ENCODE results near the gene STAG1.
"Not testable (repeated sequence)": the region's sequence is repeated elsewhere in the genome, so short reads cannot be mapped to it uniquely, and the experiment has no call there.

Gene STAG1

GRCh38 chr3:136584728-136585127, 167.4 kb downstream of the STAG1 start:
- Mint-ChIP-seq H3K4me1 (no peaks in the 10 kb centered on the region), H3K36me3 (ENCODE audit: low read depth) (peaks cover 35% of the 10 kb centered on the region), H3K9me3 (no peaks in the 10 kb centered on the region), H3K27ac (no peak overlapping the region), H3K27me3 (ENCODE audit: low read depth) (no peaks in the 10 kb centered on the region), H3K4me3 (no peak overlapping the region)
- TF ChIP-seq CTCF (IDR thresholded peaks at IDR 0.05; ENCODE audit: unreplicated experiment in 3 of 3), result no peak

- Mint-ChIP-seq H3K4me3 (no peak overlapping the region), H3K27me3 (ENCODE audit: low read depth) (no peaks in the 10 kb centered on the region), H3K36me3 (ENCODE audit: low read depth) (peaks cover 40% of the 10 kb centered on the region), H3K9me3 (no peaks in the 10 kb centered on the region), H3K27ac (no peak overlapping the region), H3K4me1 (no peaks in the 10 kb centered on the region)
- no peak for TF ChIP-seq CTCF (IDR thresholded peaks at IDR 0.05; ENCODE audit: unreplicated experiment in 3 of 3)
These were observed 168.4 kb downstream of the STAG1 start for GRCh38 chr3:136583823-136584222.

GRCh38 chr3:136577791-136578190, 174.4 kb downstream of the STAG1 start:
- no peak for TF ChIP-seq CTCF (IDR thresholded peaks at IDR 0.05; ENCODE audit: unreplicated experiment in 3 of 3)
- H3K4me3 Mint-ChIP-seq, result no peak overlapping the region
- H3K27me3 Mint-ChIP-seq (ENCODE audit: low read depth), result no peaks in the 10 kb centered on the region
- no peaks in the 10 kb centered on the region for H3K4me1 Mint-ChIP-seq
- peaks cover 34% of the 10 kb centered on the region for H3K36me3 Mint-ChIP-seq (ENCODE audit: low read depth)
- H3K9me3 Mint-ChIP-seq, result no peaks in the 10 kb centered on the region
- H3K27ac Mint-ChIP-seq, result peak overlapping the region in 2 of 3 experiments; percentile 5 to 90

GRCh38 chr3:136576279-136577009, 175.7 kb downstream of the STAG1 start:
- Mint-ChIP-seq H3K36me3 (ENCODE audit: low read depth) (peaks cover 41% of the 10 kb centered on the region), H3K27me3 (ENCODE audit: low read depth) (no peaks in the 10 kb centered on the region), H3K27ac (peak overlapping the region; percentile 63 to 90 (median 72)), H3K9me3 (no peaks in the 10 kb centered on the region), H3K4me1 (no peaks in the 10 kb centered on the region), H3K4me3 (no peak overlapping the region)
- TF ChIP-seq CTCF (IDR thresholded peaks at IDR 0.05; ENCODE audit: unreplicated experiment in 3 of 3), result no peak

- no peaks in the 10 kb centered on the region for H3K4me1 Mint-ChIP-seq
- no peak overlapping the region for H3K27ac Mint-ChIP-seq
- no peak for TF ChIP-seq CTCF (IDR thresholded peaks at IDR 0.05; ENCODE audit: unreplicated experiment in 3 of 3)
- peaks cover 52% of the 10 kb centered on the region for H3K36me3 Mint-ChIP-seq (ENCODE audit: low read depth)
- H3K9me3 Mint-ChIP-seq, result no peaks in the 10 kb centered on the region
- H3K27me3 Mint-ChIP-seq (ENCODE audit: low read depth), result no peaks in the 10 kb centered on the region
- H3K4me3 Mint-ChIP-seq, result no peak overlapping the region
These were observed 184.5 kb downstream of the STAG1 start for GRCh38 chr3:136567599-136568188.

GRCh38 chr3:136564962-136565361, 187.2 kb downstream of the STAG1 start:
- not testable (repeated sequence) for H3K27ac Mint-ChIP-seq; H3K4me1 Mint-ChIP-seq; H3K4me3 Mint-ChIP-seq; H3K9me3 Mint-ChIP-seq; H3K27me3 Mint-ChIP-seq (ENCODE audit: low read depth)
- H3K36me3 Mint-ChIP-seq (ENCODE audit: low read depth), result peaks cover 41% of the 10 kb centered on the region
